ENCODE measurements around the gene ARL2BP. TPM values are rescaled to one million over a fixed set of nuclear protein-coding genes. Genes with fewer than 3 reads are reported as not detected.

Gene ARL2BP
- polyA plus RNA-seq, 1 donor (not counting 4 experiments of a cell fraction or from before 2014, with no cell fraction given), result 98.0 TPM

GRCh38 chr16:57231821-57232350, 13.2 kb upstream of the ARL2BP start:
- FAIRE-seq (peak; percentile 72), DNase-seq (ENCODE audit: low read depth, low spot score) (no peak)
- Histone ChIP-seq H3K9ac (ENCODE audit: control insufficient read depth, extremely low read depth, insufficient read depth, low read length) (no peak overlapping the region), H3K4me2 (ENCODE audit: control insufficient read depth, extremely low read depth, insufficient read depth, low read depth, low read length) (no peak overlapping the region), H3K79me2 (ENCODE audit: control insufficient read depth, insufficient read depth, low read length) (no peaks in the 10 kb centered on the region), H3K9me3 (ENCODE audit: control insufficient read depth, low read depth, low read length) (no peaks in the 10 kb centered on the region), H3K4me1 (ENCODE audit: control insufficient read depth, extremely low read depth, insufficient read depth, low read length) (peaks cover 10% of the 10 kb centered on the region), H2AFZ (ENCODE audit: control insufficient read depth, low read length) (no peak overlapping the region), H3K27me3 (ENCODE audit: control insufficient read depth, extremely low read depth, insufficient read depth, low read length) (no peaks in the 10 kb centered on the region), H3K9me1 (ENCODE audit: control insufficient read depth, extremely low read depth, insufficient read depth, low read length) (peaks cover 2% of the 10 kb centered on the region), H3K4me3 (ENCODE audit: control insufficient read depth in 2 of 3, extremely low read depth in 1 of 3, insufficient read depth in 2 of 3, low read depth in 1 of 3, low read length in 3 of 3) (no peak overlapping the region), H3K27ac (ENCODE audit: control insufficient read depth, insufficient read depth, low read length) (no peak overlapping the region), H4K20me1 (ENCODE audit: control insufficient read depth, extremely low read depth, insufficient read depth, low read length) (no peaks in the 10 kb centered on the region), H3K36me3 (ENCODE audit: control insufficient read depth in 2 of 2, extremely low read depth in 1 of 2, insufficient read depth in 2 of 2, low read length in 2 of 2) (peaks cover 25 to 60% of the 10 kb centered on the region in 2 experiments)
- TF ChIP-seq CTCF (optimal IDR thresholded peaks at IDR 0.05 in 1 of 3, IDR thresholded peaks at IDR 0.05 in 1 of 3, conservative IDR thresholded peaks at IDR 0.05 in 1 of 3; ENCODE audit: extremely low read depth in 1 of 3, insufficient read depth in 2 of 3, low read length in 3 of 3), result no peak
- TF ChIP-seq EZH2 (IDR thresholded peaks at IDR 0.05; ENCODE audit: low read length), result no peak
- dilution Hi-C loops (cut with MboI; ENCODE audit: extremely low pct_ligation_motif_present, low sequenced_read_pairs), result no loop called here

GRCh38 chr16:57233944-57234706, 10.9 kb upstream of the ARL2BP start:
- FAIRE-seq (no peak), DNase-seq (ENCODE audit: low read depth, low spot score) (no peak)
- Histone ChIP-seq H3K9me3 (ENCODE audit: control insufficient read depth, low read depth, low read length) (no peaks in the 10 kb centered on the region), H3K36me3 (ENCODE audit: control insufficient read depth in 2 of 2, extremely low read depth in 1 of 2, insufficient read depth in 2 of 2, low read length in 2 of 2) (peaks cover 20 to 58% of the 10 kb centered on the region in 2 experiments), H3K9ac (ENCODE audit: control insufficient read depth, extremely low read depth, insufficient read depth, low read length) (no peak overlapping the region), H3K27me3 (ENCODE audit: control insufficient read depth, extremely low read depth, insufficient read depth, low read length) (no peaks in the 10 kb centered on the region), H3K79me2 (ENCODE audit: control insufficient read depth, insufficient read depth, low read length) (no peaks in the 10 kb centered on the region), H2AFZ (ENCODE audit: control insufficient read depth, low read length) (no peak overlapping the region), H3K4me1 (ENCODE audit: control insufficient read depth, extremely low read depth, insufficient read depth, low read length) (peaks cover 7% of the 10 kb centered on the region), H3K9me1 (ENCODE audit: control insufficient read depth, extremely low read depth, insufficient read depth, low read length) (peaks cover 2% of the 10 kb centered on the region), H3K4me2 (ENCODE audit: control insufficient read depth, extremely low read depth, insufficient read depth, low read depth, low read length) (no peak overlapping the region), H3K27ac (ENCODE audit: control insufficient read depth, insufficient read depth, low read length) (no peak overlapping the region), H3K4me3 (ENCODE audit: control insufficient read depth in 2 of 3, extremely low read depth in 1 of 3, insufficient read depth in 2 of 3, low read depth in 1 of 3, low read length in 3 of 3) (no peak overlapping the region), H4K20me1 (ENCODE audit: control insufficient read depth, extremely low read depth, insufficient read depth, low read length) (no peaks in the 10 kb centered on the region)
- dilution Hi-C loops (cut with MboI; ENCODE audit: extremely low pct_ligation_motif_present, low sequenced_read_pairs), result no loop called here
- TF ChIP-seq EZH2 (IDR thresholded peaks at IDR 0.05; ENCODE audit: low read length) (no peak), CTCF (optimal IDR thresholded peaks at IDR 0.05 in 1 of 3, IDR thresholded peaks at IDR 0.05 in 1 of 3, conservative IDR thresholded peaks at IDR 0.05 in 1 of 3; ENCODE audit: extremely low read depth in 1 of 3, insufficient read depth in 2 of 3, low read length in 3 of 3) (no peak)

Measured in keratinocyte (primary cell).